CD14-positive monocyte (primary cell): ENCODE data around the gene CHID1. TPM values are rescaled to one million over a fixed set of nuclear protein-coding genes. Genes with fewer than 3 reads are reported as not detected.
A peak's percentile ranks its signal among the peaks of the same experiment; 100 is the strongest.

Experiments used
- DNase-seq, 3 donors: peaks; one replicate each; pipeline ENCODE4 v3.0.0-alpha.2; 2011 to 2022
- H2AFZ ChIP-seq: 2 replicates; pipeline ENCODE4 v1.6.0; 2012; ENCODE audit warnings: mild to moderate bottlenecking, low read depth, low read length, inconsistent platforms; ENCODE audit not compliant: insufficient read depth, poor library complexity, severe bottlenecking
- H3K27ac ChIP-seq, 2 donors: 1 replicate in 1 of 2; 2 replicates in 1 of 2; pipeline ENCODE4 v1.5.1; 2012 to 2013; ENCODE audit warnings: low read length in 2 of 2, control low read depth in 1 of 2, inconsistent platforms in 1 of 2, low read depth in 1 of 2, mild to moderate bottlenecking in 1 of 2
- H3K27me3 ChIP-seq, 2 donors: one replicate each; pipeline versions ENCODE4 v1.6.0 to v1.6.1; 2011 to 2013; ENCODE audit warnings: low read length in 2 of 2; ENCODE audit not compliant: control insufficient read depth in 2 of 2, insufficient read depth in 2 of 2
- H3K36me3 ChIP-seq, 2 donors: replicated peaks in 1 of 2; 1 replicate in 1 of 2; 2 replicates in 1 of 2; pipeline versions ENCODE4 v1.5.1 to v1.6.1; 2012 to 2013; ENCODE audit warnings: low read length in 2 of 2, control low read depth in 1 of 2, inconsistent platforms in 1 of 2, mild to moderate bottlenecking in 1 of 2; ENCODE audit not compliant: insufficient read depth in 2 of 2, control insufficient read depth in 1 of 2
- H3K4me1 ChIP-seq, 2 donors: 1 replicate in 1 of 2; 2 replicates in 1 of 2; pipeline versions ENCODE4 v1.5.1 to v1.6.1; 2012 to 2013; ENCODE audit warnings: low read length in 2 of 2, control low read depth in 1 of 2, inconsistent platforms in 1 of 2, mild to moderate bottlenecking in 1 of 2, moderate library complexity in 1 of 2; ENCODE audit not compliant: insufficient read depth in 2 of 2, control insufficient read depth in 1 of 2
- H3K4me2 ChIP-seq: replicated peaks from 2 replicates; pipeline ENCODE3; 2012; ENCODE audit warnings: low read length, moderate library complexity, mild to moderate bottlenecking; ENCODE audit not compliant: poor library complexity, severe bottlenecking; ENCODE audit errors: extremely low read depth
- H3K4me3 ChIP-seq, 3 experiments: fragments of 200-600 bp in 1 of 3; sonication (generic) in 1 of 3; replicated peaks in 1 of 3; 1 replicate in 2 of 3; 2 replicates in 1 of 3; pipeline ENCODE4 v1.5.1; 2011 to 2013; ENCODE audit warnings: low read length in 3 of 3, mild to moderate bottlenecking in 3 of 3, control low read depth in 2 of 3, low read depth in 2 of 3, inconsistent platforms in 1 of 3, moderate library complexity in 1 of 3
- H3K79me2 ChIP-seq: 2 replicates; pipeline ENCODE4 v1.6.0; 2012; ENCODE audit warnings: mild to moderate bottlenecking, control low read depth, inconsistent platforms, low read length, moderate library complexity; ENCODE audit not compliant: insufficient read depth
- H3K9ac ChIP-seq: 2 replicates; pipeline ENCODE4 v1.6.0; 2017; ENCODE audit warnings: low read length, mild to moderate bottlenecking; ENCODE audit not compliant: insufficient read depth, poor library complexity, severe bottlenecking
- H3K9me3 ChIP-seq, 2 donors: replicated peaks in 1 of 2; 1 replicate in 1 of 2; 2 replicates in 1 of 2; pipeline versions ENCODE4 v1.5.1 to v1.6.1; 2012 to 2013; ENCODE audit warnings: low read length in 2 of 2, control low read depth in 1 of 2; ENCODE audit not compliant: control insufficient read depth in 1 of 2, insufficient read depth in 1 of 2
- H4K20me1 ChIP-seq: 2 replicates; pipeline ENCODE4 v1.6.0; 2012; ENCODE audit warnings: mild to moderate bottlenecking, low read length, control low read depth, moderate library complexity; ENCODE audit not compliant: insufficient read depth
- H3K27ac Mint-ChIP-seq, 7 donors: one replicate each; pipeline ENCODE4 v1.8.0; 2020; ENCODE audit warnings: mild to moderate bottlenecking in 7 of 7, mixed read lengths in 7 of 7, moderate library complexity in 6 of 7, inconsistent platforms in 2 of 7
- H3K27me3 Mint-ChIP-seq, 3 donors: one replicate each; pipeline ENCODE4 v1.8.0; 2021 to 2022; ENCODE audit warnings: low read depth in 3 of 3, mild to moderate bottlenecking in 3 of 3, mixed read lengths in 3 of 3, moderate library complexity in 3 of 3, inconsistent platforms in 1 of 3
- H3K36me3 Mint-ChIP-seq, 2 donors: one replicate each; pipeline ENCODE4 v1.8.0; 2020; ENCODE audit warnings: mixed read lengths in 2 of 2, inconsistent platforms in 1 of 2, mild to moderate bottlenecking in 1 of 2
- H3K4me1 Mint-ChIP-seq: one replicate; pipeline ENCODE4 v1.8.0; 2020; ENCODE audit warnings: mild to moderate bottlenecking, mixed read lengths
- H3K4me3 Mint-ChIP-seq, 2 donors: one replicate each; pipeline ENCODE4 v1.8.0; 2020; ENCODE audit warnings: mild to moderate bottlenecking in 2 of 2, mixed read lengths in 2 of 2, moderate library complexity in 1 of 2
- H3K9me3 Mint-ChIP-seq, 7 donors: one replicate each; pipeline ENCODE4 v1.8.0; 2020 to 2022; ENCODE audit warnings: mixed read lengths in 7 of 7, mild to moderate bottlenecking in 6 of 7, moderate library complexity in 6 of 7, inconsistent platforms in 2 of 7
- WGBS: methylation state at CpG from one replicate; pipeline ENCODE4 v1.1.5; 2013; ENCODE audit warnings: missing lambda C conversion rate; ENCODE audit not compliant: insufficient coverage; 5-methylcytosine and 5-hydroxymethylcytosine counted together
- intact Hi-C, 2 donors: fragments of 100-400 bp; cut with micrococcal nuclease; formaldehyde crosslinking; loops; one replicate each; pipeline versions ENCODE4 v1.15.0 to v1.15.1; 2023
- polyA plus RNA-seq, 3 donors: library from polyadenylated mRNA; depleted of rRNA in 1 of 3; unstranded in 2 of 3; stranded (reverse) in 1 of 3; fragments of 300-500 nt in 2 of 3; fragments of >200 nt in 1 of 3; fragmentation: Illumina TruSeq in 2 of 3; gene quantifications; 1 replicate in 2 of 3; 2 replicates in 1 of 3; pipeline ENCODE4 v1.2.3, GENCODE V29; 2012 to 2021
- TF ChIP-seq, protein P1 (sequence below): fragments of 200-600 bp; IDR thresholded peaks from one replicate; pipeline ENCODE4 v1.8.0; 2022; ENCODE audit warnings: antibody characterized with exemption, mild to moderate bottlenecking

CHID1 gene
- polyA plus RNA-seq, 3 donors = 23.2 to 45.4 (median 45.0) TPM

DNA sequence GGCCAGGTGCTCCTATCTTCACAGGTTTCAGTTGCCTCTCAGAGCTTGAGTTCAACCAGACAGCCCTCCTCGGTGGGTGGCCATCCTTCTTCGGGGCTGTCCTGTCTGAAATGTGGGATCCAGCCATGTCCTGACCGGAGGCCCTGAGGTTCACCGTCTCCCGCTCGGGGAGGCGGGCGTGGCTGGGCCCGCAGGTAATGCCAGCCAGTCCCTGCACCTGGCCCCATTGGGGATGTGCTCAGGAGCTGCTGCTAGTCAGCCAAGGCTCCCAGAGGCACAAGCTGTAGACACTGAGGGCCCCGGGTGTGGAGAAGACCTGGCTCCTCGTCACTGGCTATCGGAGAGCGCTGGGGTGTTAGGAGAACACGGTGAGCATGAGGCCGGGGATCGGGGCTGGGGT lies 35.4 kb downstream of the CHID1 start:
- intact Hi-C loops = no loop called here
- Mint-ChIP-seq H3K27me3 (peaks cover 0 to 3% (median 3%) of the 10 kb centered on the region in 3 donors), H3K27ac (no peak overlapping the region), H3K36me3 (peaks cover 9 to 17% of the 10 kb centered on the region in 2 donors), H3K9me3 (peaks cover 0 to 2% (median 0%) of the 10 kb centered on the region in 7 donors), H3K4me1 (no peaks in the 10 kb centered on the region), H3K4me3 (no peak overlapping the region)
- Histone ChIP-seq H3K79me2 (no peaks in the 10 kb centered on the region), H4K20me1 (no peaks in the 10 kb centered on the region), H2AFZ (no peak overlapping the region), H3K4me1 (no peaks in the 10 kb centered on the region), H3K4me3 (no peak overlapping the region), H3K27ac (no peak overlapping the region), H3K9ac (no peak overlapping the region), H3K36me3 (peaks cover 3 to 5% of the 10 kb centered on the region in 2 donors), H3K4me2 (no peak overlapping the region), H3K9me3 (no peaks in the 10 kb centered on the region), H3K27me3 (no peaks in the 10 kb centered on the region)
- TF ChIP-seq, protein P1, sequence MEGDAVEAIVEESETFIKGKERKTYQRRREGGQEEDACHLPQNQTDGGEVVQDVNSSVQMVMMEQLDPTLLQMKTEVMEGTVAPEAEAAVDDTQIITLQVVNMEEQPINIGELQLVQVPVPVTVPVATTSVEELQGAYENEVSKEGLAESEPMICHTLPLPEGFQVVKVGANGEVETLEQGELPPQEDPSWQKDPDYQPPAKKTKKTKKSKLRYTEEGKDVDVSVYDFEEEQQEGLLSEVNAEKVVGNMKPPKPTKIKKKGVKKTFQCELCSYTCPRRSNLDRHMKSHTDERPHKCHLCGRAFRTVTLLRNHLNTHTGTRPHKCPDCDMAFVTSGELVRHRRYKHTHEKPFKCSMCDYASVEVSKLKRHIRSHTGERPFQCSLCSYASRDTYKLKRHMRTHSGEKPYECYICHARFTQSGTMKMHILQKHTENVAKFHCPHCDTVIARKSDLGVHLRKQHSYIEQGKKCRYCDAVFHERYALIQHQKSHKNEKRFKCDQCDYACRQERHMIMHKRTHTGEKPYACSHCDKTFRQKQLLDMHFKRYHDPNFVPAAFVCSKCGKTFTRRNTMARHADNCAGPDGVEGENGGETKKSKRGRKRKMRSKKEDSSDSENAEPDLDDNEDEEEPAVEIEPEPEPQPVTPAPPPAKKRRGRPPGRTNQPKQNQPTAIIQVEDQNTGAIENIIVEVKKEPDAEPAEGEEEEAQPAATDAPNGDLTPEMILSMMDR = no peak
- 95% methylated on average over 14 of the region's 16 CpGs for WGBS
- DNase-seq = no peak

DNA sequence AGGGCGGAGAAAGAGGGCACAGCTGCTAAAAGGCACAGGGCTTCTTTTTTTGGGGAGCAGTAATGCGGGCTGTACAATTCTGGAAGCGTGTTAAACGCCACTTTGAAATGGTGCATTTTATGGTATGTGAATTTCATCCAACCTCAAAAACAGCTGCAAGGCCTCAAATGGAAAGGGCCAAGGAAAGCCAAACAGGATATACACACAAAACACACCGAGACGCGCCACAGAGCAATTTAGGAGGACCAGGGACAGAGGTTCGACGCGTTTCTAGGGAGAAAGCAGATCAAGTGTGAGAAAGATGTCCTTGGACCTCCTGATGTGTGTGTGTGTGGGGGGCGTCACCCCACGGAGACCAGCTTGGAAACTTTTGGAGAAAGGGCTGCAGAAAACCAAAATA lies 36.9 kb downstream of the CHID1 start:
- Mint-ChIP-seq H3K4me3 (no peak overlapping the region), H3K27me3 (peaks cover 0 to 3% (median 3%) of the 10 kb centered on the region in 3 donors), H3K4me1 (no peaks in the 10 kb centered on the region), H3K9me3 (peaks cover 0 to 2% (median 0%) of the 10 kb centered on the region in 7 donors), H3K27ac (peak overlapping the region in 1 of 7 donors; percentile 32), H3K36me3 (peaks cover 2 to 9% of the 10 kb centered on the region in 2 donors)
- intact Hi-C loops = no loop called here
- H3K36me3 ChIP-seq = no peaks in the 10 kb centered on the region
- 82% methylated on average over 9 of the region's 12 CpGs for WGBS
- H3K79me2 ChIP-seq = no peaks in the 10 kb centered on the region
- no peaks in the 10 kb centered on the region for H3K9me3 ChIP-seq
- no peaks in the 10 kb centered on the region for H4K20me1 ChIP-seq
- no peak for DNase-seq
- H3K4me3 ChIP-seq = no peak overlapping the region
- no peak overlapping the region for H3K4me2 ChIP-seq
- no peaks in the 10 kb centered on the region for H3K27me3 ChIP-seq
- no peaks in the 10 kb centered on the region for H3K4me1 ChIP-seq
- H3K27ac ChIP-seq = no peak overlapping the region
- no peak overlapping the region for H2AFZ ChIP-seq
- H3K9ac ChIP-seq = no peak overlapping the region
- TF ChIP-seq, protein P1 = no peak
